CD4-positive, alpha-beta T cell (primary cell): ENCODE measurements around the gene LSR. TPM values are rescaled to one million over a fixed set of nuclear protein-coding genes. Genes with fewer than 3 reads are reported as not detected.

Experiments
- ATAC-seq: fragments of 200-7000 bp; cut with Tn5 transposase; one replicate; pipeline ENCODE4 v1.10.0; 2022; ENCODE audit warnings: mild to moderate bottlenecking; ENCODE audit not compliant: poor library complexity
- CTCF ChIA-PET: fragments of 350-600 bp; sonication (Branson Sonifier 250); formaldehyde crosslinking; loops from one replicate; lab custom pipeline; 2021; ENCODE audit warnings: antibody characterized with exemption, inconsistent platforms; lab: Charles Lee
- POLR2A ChIA-PET: fragments of 350-600 bp; sonication (Branson Sonifier 250); formaldehyde crosslinking; loops from one replicate; lab custom pipeline; 2021; ENCODE audit warnings: antibody characterized with exemption, inconsistent platforms; lab: Charles Lee
- DNase-seq, 14 experiments: peaks; one replicate each; pipeline ENCODE4 v3.0.0-alpha.2; 2013 to 2020; ENCODE audit warnings: mixed read lengths in 2 of 14
- H3K27ac ChIP-seq, 2 donors: one replicate each; pipeline versions ENCODE4 v1.5.1 to v1.7.0; 2013; ENCODE audit warnings: low read length in 2 of 2, low read depth in 1 of 2, mild to moderate bottlenecking in 1 of 2
- H3K27me3 ChIP-seq, 2 experiments: 1 replicate in 1 of 2; 2 replicates in 1 of 2; pipeline versions ENCODE4 v1.6.1 to v1.7.0; 2013; ENCODE audit warnings: low read length in 2 of 2, control low read depth in 1 of 2, mild to moderate bottlenecking in 1 of 2, moderate library complexity in 1 of 2; ENCODE audit not compliant: insufficient read depth in 2 of 2, control insufficient read depth in 1 of 2
- H3K36me3 ChIP-seq: one replicate; pipeline ENCODE4 v1.6.1; 2013; ENCODE audit warnings: low read length, control low read depth; ENCODE audit not compliant: insufficient read depth
- H3K4me1 ChIP-seq: one replicate; pipeline ENCODE4 v1.6.1; 2013; ENCODE audit warnings: low read length, control low read depth; ENCODE audit not compliant: insufficient read depth
- H3K4me3 ChIP-seq: one replicate; pipeline ENCODE4 v1.5.1; 2013; ENCODE audit warnings: mild to moderate bottlenecking, low read length, moderate library complexity
- H3K9me3 ChIP-seq, 2 experiments: 1 replicate in 1 of 2; 2 replicates in 1 of 2; pipeline versions ENCODE4 v1.6.1 to v1.7.0; 2013; ENCODE audit warnings: low read length in 2 of 2, mild to moderate bottlenecking in 2 of 2, control low read depth in 1 of 2, moderate library complexity in 1 of 2; ENCODE audit not compliant: control insufficient read depth in 1 of 2, insufficient read depth in 1 of 2
- H3K27ac Mint-ChIP-seq: one replicate; pipeline ENCODE4 v1.8.0; 2020; ENCODE audit warnings: mixed read lengths
- H3K27me3 Mint-ChIP-seq: one replicate; pipeline ENCODE4 v1.8.0; 2021; ENCODE audit warnings: mixed read lengths
- H3K36me3 Mint-ChIP-seq: one replicate; pipeline ENCODE4 v1.8.0; 2021; ENCODE audit warnings: low read depth, mixed read lengths
- H3K4me1 Mint-ChIP-seq: one replicate; pipeline ENCODE4 v1.8.0; 2021; ENCODE audit warnings: low read depth, mixed read lengths
- H3K4me3 Mint-ChIP-seq: one replicate; pipeline ENCODE4 v1.8.0; 2020; ENCODE audit warnings: mild to moderate bottlenecking, mixed read lengths
- H3K9me3 Mint-ChIP-seq: one replicate; pipeline ENCODE4 v1.8.0; 2020; ENCODE audit warnings: mixed read lengths
- intact Hi-C, 2 experiments: fragments of 100-400 bp; cut with DNase I in 1 of 2; cut with micrococcal nuclease in 1 of 2; formaldehyde crosslinking; loops; one replicate each; pipeline versions ENCODE4 v1.15.1 to v1.9.0; 2023 to 2025; cut with DNase I, micrococcal nuclease
- total RNA-seq, 174 experiments: library from RNA in 2 of 174; stranded (reverse) in 2 of 174; gene quantifications; one replicate each; pipeline ENCODE4 v1.2.3 and lab custom pipeline; 2021 to 2026
- TF ChIP-seq, protein P1 (sequence below): fragments of 200-600 bp; IDR thresholded peaks from one replicate; pipeline ENCODE4 v1.8.0; 2022; ENCODE audit warnings: antibody characterized with exemption, mild to moderate bottlenecking

The LSR gene
- total RNA-seq, 2 experiments from 2014 or later: 45.0 to 47.9 TPM

DNA sequence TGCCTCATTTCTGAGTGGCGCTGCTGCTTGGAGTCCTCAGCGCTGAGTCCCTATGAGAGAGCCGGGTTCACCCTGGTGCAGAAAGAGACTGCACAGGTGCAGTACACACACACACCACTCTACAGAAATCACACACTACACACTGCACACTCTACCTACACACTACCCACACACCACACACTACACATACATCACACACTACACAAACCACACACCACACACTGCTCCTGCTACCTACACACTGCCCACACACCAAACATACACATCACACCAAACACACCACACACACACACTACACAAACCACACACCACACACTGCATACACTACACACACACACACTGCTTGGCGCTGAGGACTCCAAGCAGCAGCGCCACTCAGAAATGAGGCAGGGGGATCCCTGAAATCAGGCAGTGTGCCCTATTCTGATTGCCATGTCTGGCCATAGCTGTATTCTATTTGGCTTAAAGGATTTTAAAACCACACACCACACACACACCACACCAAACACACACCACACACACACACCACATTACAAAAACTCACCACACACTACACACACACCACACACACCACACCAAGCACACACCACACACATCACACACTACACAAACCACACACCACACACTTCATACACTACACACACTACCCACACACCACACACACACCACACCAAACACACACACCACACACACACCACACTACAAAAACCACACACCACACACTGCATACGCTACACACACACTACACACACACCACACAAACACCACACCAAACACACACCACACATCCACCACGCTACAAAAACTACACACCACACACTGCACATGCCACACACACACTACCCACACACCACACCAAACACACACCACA lies 48.1 kb downstream of the LSR start:
- H3K4me1 Mint-ChIP-seq: peaks cover 7% of the 10 kb centered on the region
- H3K27ac Mint-ChIP-seq: no peak overlapping the region
- CTCF ChIA-PET: no interaction called here
- Histone ChIP-seq H3K9me3 (no peaks in the 10 kb centered on the region), H3K27ac (no peak overlapping the region), H3K4me3 (no peak overlapping the region), H3K27me3 (no peaks in the 10 kb centered on the region), H3K4me1 (peaks cover 17% of the 10 kb centered on the region), H3K36me3 (no peaks in the 10 kb centered on the region)
- ATAC-seq (no peak), DNase-seq (no peak)
- TF ChIP-seq, protein P1, sequence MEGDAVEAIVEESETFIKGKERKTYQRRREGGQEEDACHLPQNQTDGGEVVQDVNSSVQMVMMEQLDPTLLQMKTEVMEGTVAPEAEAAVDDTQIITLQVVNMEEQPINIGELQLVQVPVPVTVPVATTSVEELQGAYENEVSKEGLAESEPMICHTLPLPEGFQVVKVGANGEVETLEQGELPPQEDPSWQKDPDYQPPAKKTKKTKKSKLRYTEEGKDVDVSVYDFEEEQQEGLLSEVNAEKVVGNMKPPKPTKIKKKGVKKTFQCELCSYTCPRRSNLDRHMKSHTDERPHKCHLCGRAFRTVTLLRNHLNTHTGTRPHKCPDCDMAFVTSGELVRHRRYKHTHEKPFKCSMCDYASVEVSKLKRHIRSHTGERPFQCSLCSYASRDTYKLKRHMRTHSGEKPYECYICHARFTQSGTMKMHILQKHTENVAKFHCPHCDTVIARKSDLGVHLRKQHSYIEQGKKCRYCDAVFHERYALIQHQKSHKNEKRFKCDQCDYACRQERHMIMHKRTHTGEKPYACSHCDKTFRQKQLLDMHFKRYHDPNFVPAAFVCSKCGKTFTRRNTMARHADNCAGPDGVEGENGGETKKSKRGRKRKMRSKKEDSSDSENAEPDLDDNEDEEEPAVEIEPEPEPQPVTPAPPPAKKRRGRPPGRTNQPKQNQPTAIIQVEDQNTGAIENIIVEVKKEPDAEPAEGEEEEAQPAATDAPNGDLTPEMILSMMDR: no peak
- H3K36me3 Mint-ChIP-seq: no peaks in the 10 kb centered on the region
- POLR2A ChIA-PET: interaction anchor here (1.1 to 1.6 kb wide), 2 partner anchors 23 to 165 kb away, joined by 3 to 5 read pairs; no protein-coding TSS in a partner anchor
- H3K9me3 Mint-ChIP-seq: no peaks in the 10 kb centered on the region
- no peak overlapping the region for H3K4me3 Mint-ChIP-seq
- intact Hi-C loops: no loop called here
- no peaks in the 10 kb centered on the region for H3K27me3 Mint-ChIP-seq

GRCh38 chr19:35297515-35297848 lies 48.7 kb downstream of the LSR start:
- POLR2A ChIA-PET: no interaction called here
- TF ChIP-seq, protein P1: no peak
- CTCF ChIA-PET: no interaction called here
- Histone ChIP-seq H3K36me3 (no peaks in the 10 kb centered on the region), H3K27ac (no peak overlapping the region), H3K4me3 (no peak overlapping the region), H3K4me1 (peaks cover 17% of the 10 kb centered on the region), H3K27me3 (no peaks in the 10 kb centered on the region), H3K9me3 (no peaks in the 10 kb centered on the region)
- H3K9me3 Mint-ChIP-seq: no peaks in the 10 kb centered on the region
- no peaks in the 10 kb centered on the region for H3K36me3 Mint-ChIP-seq
- intact Hi-C loops: no loop called here
- DNase-seq (no peak), ATAC-seq (no peak)
- no peak overlapping the region for H3K27ac Mint-ChIP-seq
- no peaks in the 10 kb centered on the region for H3K27me3 Mint-ChIP-seq
- no peak overlapping the region for H3K4me3 Mint-ChIP-seq
- peaks cover 7% of the 10 kb centered on the region for H3K4me1 Mint-ChIP-seq

- Mint-ChIP-seq H3K27ac (no peak overlapping the region), H3K36me3 (no peaks in the 10 kb centered on the region), H3K4me3 (no peak overlapping the region), H3K9me3 (no peaks in the 10 kb centered on the region), H3K4me1 (peaks cover 7% of the 10 kb centered on the region), H3K27me3 (no peaks in the 10 kb centered on the region)
- Histone ChIP-seq H3K27ac (no peak overlapping the region), H3K36me3 (no peaks in the 10 kb centered on the region), H3K4me1 (peaks cover 17% of the 10 kb centered on the region), H3K4me3 (no peak overlapping the region), H3K27me3 (no peaks in the 10 kb centered on the region), H3K9me3 (no peaks in the 10 kb centered on the region)
- POLR2A ChIA-PET: no interaction called here
- TF ChIP-seq, protein P1: no peak
- intact Hi-C loops: no loop called here
- no peak for DNase-seq
- CTCF ChIA-PET: no interaction called here
- ATAC-seq: no peak
Measured at GRCh38 chr19:35297922-35298321, 49.1 kb downstream of the LSR start.
